Breast epithelium (tissue), 3 donors: Measurements from ENCODE around the gene MRPL44.

Experiments
- POLR2A ChIP-seq: fragments of 450-650 bp; IDR thresholded peaks from one replicate; pipeline ENCODE4 v1.6.1; 2016; ENCODE audit warnings: antibody characterized with exemption, mild to moderate bottlenecking, moderate library complexity
- POLR2AphosphoS5 ChIP-seq, 3 donors: sonication (generic); formaldehyde crosslinking; IDR thresholded peaks; one replicate each; pipeline ENCODE4 v1.6.1; 2017; ENCODE audit warnings: antibody characterized with exemption in 3 of 3
- TF ChIP-seq, protein P1 (sequence below), 3 donors: fragments of 450-650 bp; IDR thresholded peaks; one replicate each; pipeline ENCODE4 v1.5.1; 2016 to 2017; ENCODE audit warnings: antibody characterized with exemption in 3 of 3, mild to moderate bottlenecking in 3 of 3, moderate library complexity in 3 of 3

DNA sequence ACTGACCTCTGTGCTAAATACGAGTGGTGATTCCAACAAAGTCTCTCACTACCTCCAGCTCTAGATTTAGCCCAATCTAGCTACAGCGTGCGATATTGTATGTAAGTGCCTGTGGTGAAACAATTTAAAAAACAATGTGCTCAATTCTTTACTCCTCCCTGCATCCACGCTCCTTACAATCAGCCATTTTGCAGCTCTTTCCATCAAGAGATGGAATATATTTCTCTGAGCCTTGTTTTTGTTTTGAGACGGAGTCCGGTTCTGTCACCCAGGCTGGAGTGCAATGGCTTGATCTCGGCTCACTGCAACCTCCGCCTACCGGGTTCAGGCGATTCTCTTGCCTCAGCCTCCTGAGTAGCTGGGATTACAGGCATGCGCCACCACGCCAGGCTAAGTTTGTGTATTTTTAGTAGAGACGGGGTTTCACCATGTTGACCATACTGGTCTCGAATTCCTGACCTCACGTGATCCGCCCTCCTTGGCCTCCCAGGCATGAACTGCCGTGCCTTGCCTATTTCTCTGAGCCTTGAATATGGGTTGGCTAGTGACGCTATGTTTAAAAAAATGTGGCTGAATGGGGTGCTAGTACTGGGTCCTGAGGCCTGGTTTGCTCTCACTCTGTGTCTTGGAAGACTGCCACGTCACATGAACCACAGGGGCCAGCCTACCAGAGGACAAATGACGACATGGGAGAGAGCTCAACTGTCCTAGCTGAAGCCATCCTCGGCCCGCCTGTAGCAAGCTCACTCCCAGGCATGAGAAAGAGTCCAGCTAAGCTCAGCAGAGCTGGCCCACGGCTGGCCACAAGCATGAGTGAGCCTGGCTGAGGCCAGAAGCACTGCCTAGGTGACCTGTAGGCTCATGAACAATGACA is 26.9 kb upstream of the MRPL44 start:
- TF ChIP-seq, protein P1, sequence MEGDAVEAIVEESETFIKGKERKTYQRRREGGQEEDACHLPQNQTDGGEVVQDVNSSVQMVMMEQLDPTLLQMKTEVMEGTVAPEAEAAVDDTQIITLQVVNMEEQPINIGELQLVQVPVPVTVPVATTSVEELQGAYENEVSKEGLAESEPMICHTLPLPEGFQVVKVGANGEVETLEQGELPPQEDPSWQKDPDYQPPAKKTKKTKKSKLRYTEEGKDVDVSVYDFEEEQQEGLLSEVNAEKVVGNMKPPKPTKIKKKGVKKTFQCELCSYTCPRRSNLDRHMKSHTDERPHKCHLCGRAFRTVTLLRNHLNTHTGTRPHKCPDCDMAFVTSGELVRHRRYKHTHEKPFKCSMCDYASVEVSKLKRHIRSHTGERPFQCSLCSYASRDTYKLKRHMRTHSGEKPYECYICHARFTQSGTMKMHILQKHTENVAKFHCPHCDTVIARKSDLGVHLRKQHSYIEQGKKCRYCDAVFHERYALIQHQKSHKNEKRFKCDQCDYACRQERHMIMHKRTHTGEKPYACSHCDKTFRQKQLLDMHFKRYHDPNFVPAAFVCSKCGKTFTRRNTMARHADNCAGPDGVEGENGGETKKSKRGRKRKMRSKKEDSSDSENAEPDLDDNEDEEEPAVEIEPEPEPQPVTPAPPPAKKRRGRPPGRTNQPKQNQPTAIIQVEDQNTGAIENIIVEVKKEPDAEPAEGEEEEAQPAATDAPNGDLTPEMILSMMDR (IDR thresholded peaks at IDR 0.05): no peak
- TF ChIP-seq POLR2A (no peak), POLR2AphosphoS5 (IDR thresholded peaks at IDR 0.05) (no peak)
